Endodermal cell (in vitro differentiated cells): Measurements from ENCODE around the gene RPTOR. TPM values are rescaled to one million over a fixed set of nuclear protein-coding genes. Genes with fewer than 3 reads are reported as not detected.

Experiments
- DNase-seq: peaks from one replicate; pipeline ENCODE4 v3.0.0-alpha.2; 2017
- H3K27ac ChIP-seq: 2 replicates; pipeline ENCODE4 v1.5.1; 2013; ENCODE audit warnings: mild to moderate bottlenecking, low read depth, low read length, moderate library complexity
- H3K27me3 ChIP-seq: 2 replicates; pipeline ENCODE4 v1.6.1; 2013; ENCODE audit warnings: mild to moderate bottlenecking, low read length, moderate library complexity; ENCODE audit not compliant: insufficient read depth, control insufficient read depth, poor library complexity, severe bottlenecking
- H3K36me3 ChIP-seq: 2 replicates; pipeline ENCODE4 v1.7.0; 2013; ENCODE audit warnings: mild to moderate bottlenecking, low read length, moderate library complexity; ENCODE audit not compliant: control insufficient read depth, insufficient read depth
- H3K4me1 ChIP-seq: one replicate; pipeline ENCODE4 v1.7.0; 2013; ENCODE audit warnings: low read length; ENCODE audit not compliant: control insufficient read depth, insufficient read depth
- H3K4me3 ChIP-seq: 2 replicates; pipeline ENCODE4 v1.5.1; 2013; ENCODE audit warnings: mild to moderate bottlenecking, low read length, moderate library complexity
- H3K9ac ChIP-seq: 2 replicates; pipeline ENCODE4 v1.6.1; 2013; ENCODE audit warnings: mild to moderate bottlenecking, low read length, moderate library complexity; ENCODE audit not compliant: poor library complexity, severe bottlenecking; ENCODE audit errors: extremely low read depth
- H3K9me3 ChIP-seq: 2 replicates; pipeline ENCODE4 v1.6.1; 2013; ENCODE audit warnings: mild to moderate bottlenecking, low read length, moderate library complexity; ENCODE audit not compliant: control insufficient read depth
- H3K27ac Mint-ChIP-seq: 2 replicates; pipeline ENCODE4 v1.8.0; 2020; ENCODE audit warnings: mixed read lengths
- H3K27me3 Mint-ChIP-seq: 2 replicates; pipeline ENCODE4 v1.8.0; 2021; ENCODE audit warnings: mild to moderate bottlenecking, mixed read lengths; ENCODE audit not compliant: insufficient read depth
- H3K36me3 Mint-ChIP-seq: 2 replicates; pipeline ENCODE4 v1.8.0; 2020; ENCODE audit warnings: low read depth, mixed read lengths
- H3K4me1 Mint-ChIP-seq: 2 replicates; pipeline ENCODE4 v1.8.0; 2020; ENCODE audit warnings: mixed read lengths
- H3K4me3 Mint-ChIP-seq: 2 replicates; pipeline ENCODE4 v1.8.0; 2020; ENCODE audit warnings: mild to moderate bottlenecking, moderate library complexity, mixed read lengths
- H3K9me3 Mint-ChIP-seq: 2 replicates; pipeline ENCODE4 v1.8.0; 2020; ENCODE audit warnings: mild to moderate bottlenecking, mixed read lengths
- CTCF ChIP-seq: fragments of 200-600 bp; sonication (generic); conservative IDR thresholded peaks from 2 replicates; pipeline ENCODE4 v1.5.0; 2021; ENCODE audit warnings: antibody characterized with exemption, mild to moderate bottlenecking
- WGBS, 2 experiments: methylation state at CpG; one replicate each; pipeline versions ENCODE4 v1.1.5 to v1.1.7; 2013; ENCODE audit warnings: missing lambda C conversion rate in 2 of 2, mixed read lengths in 1 of 2; ENCODE audit not compliant: insufficient coverage in 1 of 2, insufficient read length in 1 of 2; 5-methylcytosine and 5-hydroxymethylcytosine counted together
- total RNA-seq, 2 donors: library from RNA; stranded (reverse); fragmentation: NEBNext Ultra II Directional in 1 of 2; extraction: Animal tissue kit (Norgen Biotek cat#: 25700) in 1 of 2; gene quantifications; 2 replicates in 1 of 2; 3 replicates in 1 of 2; pipeline ENCODE4 v1.2.1, GENCODE V29; 2021

Gene RPTOR
- total RNA-seq, 2 donors from 2014 or later, result 45.1 to 53.4 TPM

DNA sequence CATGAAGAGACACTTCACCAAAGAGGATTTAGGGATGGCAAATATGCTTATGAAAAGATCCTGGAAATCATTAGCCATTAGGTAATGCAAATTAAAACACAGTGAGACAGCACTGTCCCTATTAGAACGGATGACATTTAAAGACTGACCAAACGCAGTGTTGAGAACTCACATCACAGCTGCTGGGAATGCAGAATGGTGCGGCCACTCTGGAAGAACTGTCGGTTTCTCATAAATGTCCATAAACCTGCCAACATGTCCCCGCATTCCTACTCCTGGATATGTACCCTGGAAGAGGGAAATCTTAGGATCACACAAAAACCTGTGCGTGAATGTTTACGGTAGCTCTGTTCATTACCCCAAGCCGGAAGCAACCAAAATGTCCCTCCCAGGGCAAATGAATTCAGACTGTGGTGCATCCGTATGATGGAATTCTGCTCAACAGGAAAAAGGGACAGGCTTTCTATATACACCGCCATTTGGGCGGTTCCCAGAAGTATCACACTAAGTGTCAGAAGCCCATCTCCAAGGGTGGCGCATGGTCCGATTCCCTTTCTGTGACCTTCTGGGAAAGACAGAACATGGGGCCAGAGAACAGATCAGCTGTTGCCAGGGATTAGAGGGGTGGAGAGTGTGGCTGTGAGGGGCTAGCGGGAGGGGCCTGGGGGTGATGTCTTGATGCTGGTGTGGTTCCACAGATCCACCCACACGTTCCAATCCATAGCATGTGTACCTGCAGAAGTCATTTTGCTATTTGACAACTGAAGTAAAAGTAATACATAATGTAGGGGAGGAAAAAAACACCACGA, 249.8 kb downstream of the RPTOR start:
- H3K27me3 Mint-ChIP-seq, result no peaks in the 10 kb centered on the region
- Histone ChIP-seq H3K36me3 (peaks cover 24% of the 10 kb centered on the region), H3K4me1 (no peaks in the 10 kb centered on the region), H3K9ac (no peak overlapping the region), H3K27me3 (no peaks in the 10 kb centered on the region), H3K9me3 (no peaks in the 10 kb centered on the region), H3K27ac (no peak overlapping the region), H3K4me3 (no peak overlapping the region)
- 95 to 96% methylated on average over 12 to 16 of the region's 16 CpGs for WGBS, 2 experiments
- TF ChIP-seq CTCF, result no peak
- H3K4me3 Mint-ChIP-seq, result no peak overlapping the region
- H3K4me1 Mint-ChIP-seq, result peaks cover 13% of the 10 kb centered on the region
- peaks cover 9% of the 10 kb centered on the region for H3K9me3 Mint-ChIP-seq
- no peak overlapping the region for H3K27ac Mint-ChIP-seq
- peaks cover 38% of the 10 kb centered on the region for H3K36me3 Mint-ChIP-seq
- DNase-seq, result peak; percentile 34

- peak; percentile 26 for DNase-seq
- no peaks in the 10 kb centered on the region for H3K27me3 ChIP-seq
- H3K36me3 Mint-ChIP-seq, result peaks cover 38% of the 10 kb centered on the region
- no peaks in the 10 kb centered on the region for H3K27me3 Mint-ChIP-seq
- peaks cover 13% of the 10 kb centered on the region for H3K4me1 Mint-ChIP-seq
- H3K9me3 Mint-ChIP-seq, result peaks cover 9% of the 10 kb centered on the region
- H3K9me3 ChIP-seq, result no peaks in the 10 kb centered on the region
- H3K4me3 Mint-ChIP-seq, result no peak overlapping the region
- H3K4me3 ChIP-seq, result no peak overlapping the region
- WGBS, 2 experiments, result 94 to 95% methylated on average over 4 to 12 of the region's 12 CpGs
- H3K27ac ChIP-seq, result no peak overlapping the region
- no peak for TF ChIP-seq CTCF
- no peaks in the 10 kb centered on the region for H3K4me1 ChIP-seq
- H3K36me3 ChIP-seq, result peaks cover 24% of the 10 kb centered on the region
- H3K27ac Mint-ChIP-seq, result no peak overlapping the region
- no peak overlapping the region for H3K9ac ChIP-seq
Measured at GRCh38 chr17:80795090-80795580, 250.5 kb downstream of the RPTOR start.

GRCh38 chr17:80795754-80796153, 251.1 kb downstream of the RPTOR start:
- H3K27ac Mint-ChIP-seq, result no peak overlapping the region
- peaks cover 24% of the 10 kb centered on the region for H3K36me3 ChIP-seq
- H3K9ac ChIP-seq, result no peak overlapping the region
- H3K27me3 Mint-ChIP-seq, result no peaks in the 10 kb centered on the region
- no peaks in the 10 kb centered on the region for H3K4me1 ChIP-seq
- H3K9me3 ChIP-seq, result no peaks in the 10 kb centered on the region
- H3K36me3 Mint-ChIP-seq, result peaks cover 38% of the 10 kb centered on the region
- H3K4me3 Mint-ChIP-seq, result no peak overlapping the region
- TF ChIP-seq CTCF, result no peak
- H3K9me3 Mint-ChIP-seq, result peaks cover 9% of the 10 kb centered on the region
- H3K27ac ChIP-seq, result no peak overlapping the region
- 92 to 93% methylated on average over 14 of the region's 14 CpGs for WGBS, 2 experiments
- no peaks in the 10 kb centered on the region for H3K27me3 ChIP-seq
- no peak overlapping the region for H3K4me3 ChIP-seq
- DNase-seq, result peak; percentile 38
- peaks cover 12% of the 10 kb centered on the region for H3K4me1 Mint-ChIP-seq
